IPS DF 6.9 (cell line): ENCODE data around the gene FNDC11.

Source experiments
- DNase-seq: peaks from one replicate; pipeline ENCODE4 v3.0.0-alpha.2; 2013; ENCODE audit warnings: low read depth, low spot score
- H3K27ac ChIP-seq: one replicate; pipeline ENCODE4 v1.5.1; 2013; ENCODE audit warnings: low read length, control low read depth
- H3K27me3 ChIP-seq: 2 replicates; pipeline ENCODE4 v1.6.1; 2013; ENCODE audit warnings: mild to moderate bottlenecking, low read length; ENCODE audit not compliant: control insufficient read depth, insufficient read depth
- H3K36me3 ChIP-seq: 2 replicates; pipeline ENCODE4 v1.6.1; 2013; ENCODE audit warnings: low read length; ENCODE audit not compliant: control insufficient read depth, insufficient read depth
- H3K4me1 ChIP-seq: 2 replicates; pipeline ENCODE4 v1.6.1; 2013; ENCODE audit warnings: low read length; ENCODE audit not compliant: control insufficient read depth, insufficient read depth
- H3K4me3 ChIP-seq: 2 replicates; pipeline ENCODE4 v1.5.1; 2013; ENCODE audit warnings: mild to moderate bottlenecking, low read length
- H3K9me3 ChIP-seq: 2 replicates; pipeline ENCODE4 v1.6.1; 2013; ENCODE audit warnings: low read length, inconsistent platforms; ENCODE audit not compliant: control insufficient read depth, insufficient read depth
- WGBS: extraction: QIAGEN DNeasy Blood & Tissue Kit; methylation state at CpG from one replicate; pipeline ENCODE4 v1.1.7; 2013; ENCODE audit warnings: mixed read lengths, missing lambda C conversion rate; ENCODE audit not compliant: insufficient read length, insufficient coverage; 5-methylcytosine and 5-hydroxymethylcytosine counted together

Gene FNDC11

GRCh38 chr20:63525971-63526370, 28.0 kb upstream of the FNDC11 start:
- no peak for DNase-seq
- H3K4me1 ChIP-seq: no peaks in the 10 kb centered on the region
- H3K36me3 ChIP-seq: peaks cover 13% of the 10 kb centered on the region; the same call in 1 of the 2 replicates
- H3K27ac ChIP-seq: no peak overlapping the region
- no peaks in the 10 kb centered on the region for H3K27me3 ChIP-seq
- no peaks in the 10 kb centered on the region for H3K9me3 ChIP-seq
- no peak overlapping the region for H3K4me3 ChIP-seq
- no CpG with 5 or more reads among the region's 2 CpGs for WGBS

GRCh38 chr20:63527184-63527583, 26.8 kb upstream of the FNDC11 start:
- Histone ChIP-seq H3K27ac (no peak overlapping the region), H3K27me3 (no peaks in the 10 kb centered on the region), H3K9me3 (no peaks in the 10 kb centered on the region), H3K36me3 (peaks cover 10% of the 10 kb centered on the region; the same call in 1 of the 2 replicates), H3K4me3 (no peak overlapping the region), H3K4me1 (no peaks in the 10 kb centered on the region)
- no peak for DNase-seq
- no CpG with 5 or more reads among the region's 9 CpGs for WGBS

- no peaks in the 10 kb centered on the region for H3K27me3 ChIP-seq
These were observed 24.6 kb upstream of the FNDC11 start for GRCh38 chr20:63529180-63529860.

GRCh38 chr20:63529861-63530787, 23.8 kb upstream of the FNDC11 start:
- Histone ChIP-seq H3K4me1 (peaks cover under 1% of the 10 kb centered on the region; the same call in 1 of the 2 replicates), H3K27me3 (no peaks in the 10 kb centered on the region), H3K27ac (no peak overlapping the region), H3K36me3 (no peaks in the 10 kb centered on the region), H3K4me3 (no peak overlapping the region), H3K9me3 (no peaks in the 10 kb centered on the region)
- no CpG with 5 or more reads among the region's 39 CpGs for WGBS
- DNase-seq: no peak

More at GRCh38 chr20:63529180-63529860, 24.6 kb upstream of the FNDC11 start:
- H3K4me3 ChIP-seq: no peak overlapping the region
- no peaks in the 10 kb centered on the region for H3K9me3 ChIP-seq
- no peaks in the 10 kb centered on the region for H3K4me1 ChIP-seq
- DNase-seq: no peak
- no peaks in the 10 kb centered on the region for H3K36me3 ChIP-seq
- WGBS: no CpG with 5 or more reads among the region's 27 CpGs
- no peak overlapping the region for H3K27ac ChIP-seq

GRCh38 chr20:63530788-63531160, 23.2 kb upstream of the FNDC11 start:
- H3K4me1 ChIP-seq: peaks cover 3% of the 10 kb centered on the region; the same call in 1 of the 2 replicates
- no peaks in the 10 kb centered on the region for H3K36me3 ChIP-seq
- no peaks in the 10 kb centered on the region for H3K9me3 ChIP-seq
- WGBS: no CpG with 5 or more reads among the region's 14 CpGs
- H3K27me3 ChIP-seq: no peaks in the 10 kb centered on the region
- H3K4me3 ChIP-seq: no peak overlapping the region
- no peak for DNase-seq
- no peak overlapping the region for H3K27ac ChIP-seq

GRCh38 chr20:63531686-63532448, 22.1 kb upstream of the FNDC11 start:
- no peaks in the 10 kb centered on the region for H3K36me3 ChIP-seq
- WGBS: 100% methylated on average over 4 of the region's 27 CpGs
- no peaks in the 10 kb centered on the region for H3K9me3 ChIP-seq
- peaks cover 3% of the 10 kb centered on the region; the same call in 1 of the 2 replicates for H3K4me1 ChIP-seq
- no peak overlapping the region for H3K4me3 ChIP-seq
- H3K27ac ChIP-seq: no peak overlapping the region
- H3K27me3 ChIP-seq: no peaks in the 10 kb centered on the region
- DNase-seq: no peak

GRCh38 chr20:63532449-63532971, 21.4 kb upstream of the FNDC11 start:
- Histone ChIP-seq H3K9me3 (no peaks in the 10 kb centered on the region), H3K27me3 (no peaks in the 10 kb centered on the region), H3K27ac (no peak overlapping the region), H3K36me3 (no peaks in the 10 kb centered on the region), H3K4me3 (no peak overlapping the region), H3K4me1 (peaks cover 3% of the 10 kb centered on the region; the same call in 1 of the 2 replicates)
- DNase-seq: no peak
- no CpG with 5 or more reads among the region's 24 CpGs for WGBS

GRCh38 chr20:63533388-63533787, 20.6 kb upstream of the FNDC11 start:
- DNase-seq: no peak
- no peaks in the 10 kb centered on the region for H3K9me3 ChIP-seq
- peaks cover 3% of the 10 kb centered on the region; the same call in 1 of the 2 replicates for H3K4me1 ChIP-seq
- no peak overlapping the region for H3K4me3 ChIP-seq
- no peak overlapping the region for H3K27ac ChIP-seq
- H3K36me3 ChIP-seq: no peaks in the 10 kb centered on the region
- no CpG with 5 or more reads among the region's 14 CpGs for WGBS
- H3K27me3 ChIP-seq: no peaks in the 10 kb centered on the region

GRCh38 chr20:63533871-63534393, 20.0 kb upstream of the FNDC11 start:
- Histone ChIP-seq H3K27me3 (no peaks in the 10 kb centered on the region), H3K36me3 (no peaks in the 10 kb centered on the region), H3K27ac (no peak overlapping the region), H3K4me3 (no peak overlapping the region), H3K4me1 (peaks cover 3% of the 10 kb centered on the region; the same call in 1 of the 2 replicates), H3K9me3 (no peaks in the 10 kb centered on the region)
- no peak for DNase-seq
- WGBS: no CpG with 5 or more reads among the region's 28 CpGs
